Lower leg skin (tissue), 4 donors: ENCODE results near the gene DKK1. TPM values are rescaled to one million over a fixed set of nuclear protein-coding genes. Genes with fewer than 3 reads are reported as not detected.

Source experiments
- DNase-seq, 2 donors: peaks; one replicate each; pipeline ENCODE4 v3.0.0-alpha.2; 2019; ENCODE audit warnings: low spot score in 2 of 2
- H3K4me3 ChIP-seq: fragments of 200-600 bp; sonication (generic); 2 replicates; pipeline ENCODE4 v1.5.1; 2017; ENCODE audit warnings: mild to moderate bottlenecking, low read depth; ENCODE audit not compliant: poor library complexity, severe bottlenecking
- POLR2A ChIP-seq, 2 donors: fragments of 450-650 bp; IDR thresholded peaks; one replicate each; pipeline ENCODE4 v1.6.1; 2016 to 2017; ENCODE audit warnings: antibody characterized with exemption in 2 of 2, mild to moderate bottlenecking in 1 of 2, moderate library complexity in 1 of 2
- WGBS, 2 donors: methylation state at CpG; one replicate each; pipeline ENCODE4 v1.1.5; 2018; 5-methylcytosine and 5-hydroxymethylcytosine counted together
- intact Hi-C: fragments of 100-400 bp; cut with DNase I; formaldehyde crosslinking; loops from one replicate; pipeline ENCODE4 v1.15.0; 2023; ENCODE audit warnings: low total_unique reads
- total RNA-seq, 4 donors: library from RNA; depleted of rRNA; stranded (reverse); fragments of >200 nt; gene quantifications; one replicate each; pipeline ENCODE4 v1.1.0, GENCODE V29; 2016
- TF ChIP-seq, protein P1 (sequence below), 3 donors: fragments of 450-650 bp; IDR thresholded peaks; one replicate each; pipeline ENCODE4 v1.5.1; 2016; ENCODE audit warnings: antibody characterized with exemption in 3 of 3, mild to moderate bottlenecking in 3 of 3, moderate library complexity in 2 of 3

The DKK1 gene
- total RNA-seq, 4 donors from 2014 or later = 27.7 to 68.9 (median 35.5) TPM

DNA sequence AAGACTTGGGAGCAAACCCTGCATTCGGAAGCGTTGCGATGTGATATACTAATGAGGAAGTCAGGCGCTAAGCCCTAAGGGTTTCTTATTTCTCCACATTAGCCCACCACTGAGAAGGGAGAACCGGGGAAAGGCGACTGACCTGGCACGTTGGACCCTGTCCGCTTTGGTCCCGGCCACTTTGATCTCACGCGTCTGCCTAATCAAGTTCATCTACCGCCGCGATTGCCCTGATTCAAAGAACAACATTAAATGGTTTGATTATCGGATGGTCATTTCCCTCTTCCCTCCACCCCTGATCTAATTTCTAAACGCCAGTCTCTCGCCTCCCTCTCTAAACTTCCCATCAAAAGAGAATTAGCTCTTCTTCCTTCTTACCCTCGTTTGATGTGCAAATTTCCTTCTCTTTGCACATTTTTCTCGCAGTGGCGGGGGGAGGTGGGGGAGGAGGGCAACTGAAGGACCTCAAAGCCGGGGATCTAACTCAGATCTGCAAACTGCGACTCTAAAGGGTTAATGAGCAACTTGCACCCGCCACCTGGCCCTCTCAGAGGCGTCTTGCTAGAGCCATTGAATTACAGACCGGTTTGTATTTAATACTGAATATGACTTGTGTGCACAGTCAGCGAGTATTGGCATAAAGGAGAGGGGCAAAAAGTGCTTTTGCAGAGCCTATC is 687 bp upstream of the DKK1 start:
- whole genome bisulfite sequencing, 2 donors = 8 to 11% methylated on average over 26 of the region's 26 CpGs
- no peak for DNase-seq

DNA sequence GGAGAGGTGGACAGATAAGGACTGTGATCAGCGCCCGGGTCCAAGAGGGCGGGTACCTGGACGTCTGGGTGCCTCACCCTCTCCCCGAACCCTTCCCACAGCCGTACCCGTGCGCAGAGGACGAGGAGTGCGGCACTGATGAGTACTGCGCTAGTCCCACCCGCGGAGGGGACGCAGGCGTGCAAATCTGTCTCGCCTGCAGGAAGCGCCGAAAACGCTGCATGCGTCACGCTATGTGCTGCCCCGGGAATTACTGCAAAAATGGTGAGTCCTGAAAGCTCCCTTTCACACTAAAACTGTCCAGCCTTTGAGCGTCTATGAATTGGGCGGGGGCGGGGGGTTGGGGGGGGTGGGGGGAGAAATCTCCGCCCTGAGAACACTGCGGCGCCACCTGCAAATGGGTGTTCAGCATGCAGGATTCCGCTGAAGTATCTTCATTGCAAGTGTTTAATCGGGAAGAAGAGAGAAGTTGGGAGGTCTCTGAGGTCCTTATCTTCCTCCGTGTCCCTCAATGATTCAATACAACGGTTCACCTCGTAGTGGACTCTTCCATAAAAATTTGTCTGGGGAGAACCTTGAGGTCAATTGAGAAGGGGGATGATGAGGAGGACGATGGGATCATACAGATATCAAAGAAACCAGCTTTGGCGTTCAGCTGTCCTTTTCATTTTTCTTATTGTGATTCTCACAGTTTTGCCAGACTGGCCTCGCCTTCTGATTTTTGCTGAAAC is 906 bp downstream of the DKK1 start:
- intact Hi-C loops = loop anchor here (10.0 kb wide), 1 partner anchor 170 kb away; no protein-coding TSS in a partner anchor
- TF ChIP-seq POLR2A (IDR thresholded peaks at IDR 0.05) = no peak
- TF ChIP-seq, protein P1, sequence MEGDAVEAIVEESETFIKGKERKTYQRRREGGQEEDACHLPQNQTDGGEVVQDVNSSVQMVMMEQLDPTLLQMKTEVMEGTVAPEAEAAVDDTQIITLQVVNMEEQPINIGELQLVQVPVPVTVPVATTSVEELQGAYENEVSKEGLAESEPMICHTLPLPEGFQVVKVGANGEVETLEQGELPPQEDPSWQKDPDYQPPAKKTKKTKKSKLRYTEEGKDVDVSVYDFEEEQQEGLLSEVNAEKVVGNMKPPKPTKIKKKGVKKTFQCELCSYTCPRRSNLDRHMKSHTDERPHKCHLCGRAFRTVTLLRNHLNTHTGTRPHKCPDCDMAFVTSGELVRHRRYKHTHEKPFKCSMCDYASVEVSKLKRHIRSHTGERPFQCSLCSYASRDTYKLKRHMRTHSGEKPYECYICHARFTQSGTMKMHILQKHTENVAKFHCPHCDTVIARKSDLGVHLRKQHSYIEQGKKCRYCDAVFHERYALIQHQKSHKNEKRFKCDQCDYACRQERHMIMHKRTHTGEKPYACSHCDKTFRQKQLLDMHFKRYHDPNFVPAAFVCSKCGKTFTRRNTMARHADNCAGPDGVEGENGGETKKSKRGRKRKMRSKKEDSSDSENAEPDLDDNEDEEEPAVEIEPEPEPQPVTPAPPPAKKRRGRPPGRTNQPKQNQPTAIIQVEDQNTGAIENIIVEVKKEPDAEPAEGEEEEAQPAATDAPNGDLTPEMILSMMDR (IDR thresholded peaks at IDR 0.05) = no peak
- H3K4me3 ChIP-seq = peak overlapping the region; percentile 31
- WGBS, 2 donors = 8 to 11% methylated on average over 29 to 36 of the region's 36 CpGs
- no peak for DNase-seq

More for the DNA sequence above, 687 bp upstream of the DKK1 start:
- TF ChIP-seq, protein P1 (IDR thresholded peaks at IDR 0.05) = no peak
- TF ChIP-seq POLR2A (IDR thresholded peaks at IDR 0.05) = no peak
- intact Hi-C loops = loop anchor here (10.0 kb wide), 1 partner anchor 171 kb away; no protein-coding TSS in a partner anchor
- H3K4me3 ChIP-seq = peak overlapping the region; percentile 31

DNA sequence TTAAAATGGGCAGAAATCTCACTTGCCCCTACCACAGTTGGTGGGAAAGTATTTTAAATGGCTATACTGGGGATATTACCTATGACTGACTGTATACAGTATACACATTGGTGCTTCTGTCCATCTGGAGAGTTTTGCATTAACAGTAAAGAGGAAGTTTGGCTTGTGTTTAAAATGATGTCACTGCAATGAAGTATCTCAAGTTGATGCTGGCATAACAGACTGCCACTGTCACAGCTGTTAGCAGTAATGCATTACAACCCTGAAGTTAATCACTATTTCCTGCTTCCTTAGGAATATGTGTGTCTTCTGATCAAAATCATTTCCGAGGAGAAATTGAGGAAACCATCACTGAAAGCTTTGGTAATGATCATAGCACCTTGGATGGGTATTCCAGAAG is 1.9 kb downstream of the DKK1 start:
- WGBS, 2 donors = 58 to 61% methylated on average over 1 of the region's 1 CpG
- TF ChIP-seq, protein P1 (IDR thresholded peaks at IDR 0.05) = no peak
- no peak for TF ChIP-seq POLR2A (IDR thresholded peaks at IDR 0.05)
- H3K4me3 ChIP-seq = peak overlapping the region; percentile 10
- DNase-seq = no peak
- intact Hi-C loops = loop anchor here (10.0 kb wide), 1 partner anchor 169 kb away; no protein-coding TSS in a partner anchor

- TF ChIP-seq, protein P1 (IDR thresholded peaks at IDR 0.05) = no peak
- no peak for TF ChIP-seq POLR2A (IDR thresholded peaks at IDR 0.05)
- WGBS, 2 donors = 85 to 88% methylated on average over 4 of the region's 4 CpGs
- no peak overlapping the region for H3K4me3 ChIP-seq
- intact Hi-C loops = loop anchor here (10.0 kb wide), 1 partner anchor 168 kb away; no protein-coding TSS in a partner anchor
- DNase-seq = no peak
Observed at GRCh38 chr10:52316500-52316899, 2.4 kb downstream of the DKK1 start.

DNA sequence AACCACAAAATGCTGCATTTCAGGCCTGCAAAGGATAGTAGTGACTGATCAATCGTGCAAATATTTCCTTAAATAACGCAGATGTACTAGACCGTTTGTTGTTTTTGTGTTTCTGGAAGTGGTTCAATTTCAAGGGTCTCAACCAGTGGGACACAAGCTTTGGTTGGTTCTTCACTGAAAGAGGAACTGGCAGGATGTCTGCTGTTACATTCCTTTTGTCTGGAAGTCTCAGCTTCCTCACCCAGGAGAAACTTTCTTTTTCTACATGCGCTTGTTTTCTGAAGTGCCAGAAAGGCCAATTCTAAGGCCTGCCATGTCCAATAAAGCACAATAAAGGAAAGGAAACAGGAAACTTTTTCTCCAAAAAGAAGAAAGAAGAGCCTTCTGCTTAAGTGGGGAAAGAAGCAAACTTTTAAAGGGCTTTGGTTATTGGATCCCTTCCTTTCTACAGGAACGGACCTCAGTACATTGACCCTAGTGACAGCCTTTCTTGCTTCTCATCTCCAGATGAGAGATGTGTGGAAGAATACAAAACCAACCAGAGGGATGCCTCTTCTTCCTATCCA is 4.1 kb downstream of the DKK1 start:
- no peak for DNase-seq
- no peak overlapping the region for H3K4me3 ChIP-seq
- WGBS, 2 donors = 82 to 83% methylated on average over 5 of the region's 5 CpGs
- intact Hi-C loops = loop anchor here (10.0 kb wide), 1 partner anchor 167 kb away; no protein-coding TSS in a partner anchor
- TF ChIP-seq, protein P1 (IDR thresholded peaks at IDR 0.05) = no peak
- no peak for TF ChIP-seq POLR2A (IDR thresholded peaks at IDR 0.05)
